A673 (cell line): ENCODE measurements around the gene LAMP5. TPM values are rescaled to one million over a fixed set of nuclear protein-coding genes. Genes with fewer than 3 reads are reported as not detected.

Experiments
- BruUV-seq: library from RNA; stranded (reverse); fragments of 400-500 nt; replicated peaks from 2 replicates; lab custom pipeline; 2021; lab: Mats Ljungman, UMichigan
- CTCF ChIA-PET: fragments of 300-600 bp; sonication (Branson Sonifier 250); formaldehyde crosslinking; loops from one replicate; lab custom pipeline; 2022; ENCODE audit warnings: antibody characterized with exemption; lab: Charles Lee
- POLR2A ChIA-PET: fragments of 300-600 bp; sonication (Branson Sonifier 250); formaldehyde crosslinking; loops from one replicate; lab custom pipeline; 2022; ENCODE audit warnings: antibody characterized with exemption; ENCODE audit not compliant: low non-redundant PET; lab: Charles Lee
- DNase-seq: peaks from one replicate; pipeline ENCODE4 v3.0.0-alpha.2; 2015; ENCODE audit warnings: low spot score
- H3K27ac ChIP-seq: fragments of 200-600 bp; sonication (generic); 2 replicates; pipeline ENCODE4 v1.5.1; 2016; ENCODE audit warnings: mixed run types, low read depth, mild to moderate bottlenecking, mixed read lengths, antibody characterized with exemption, low read length; ENCODE audit not compliant: poor library complexity, severe bottlenecking
- H3K27me3 ChIP-seq: fragments of 200-600 bp; sonication (generic); replicated peaks from 2 replicates; pipeline ENCODE4 v1.6.1; 2017; ENCODE audit warnings: mixed run types, low read depth, mild to moderate bottlenecking, mixed read lengths, antibody characterized with exemption, low read length; ENCODE audit not compliant: insufficient read depth, poor library complexity
- H3K36me3 ChIP-seq: fragments of 200-600 bp; sonication (generic); 2 replicates; pipeline ENCODE4 v1.6.1; 2016; ENCODE audit warnings: mixed run types, mild to moderate bottlenecking, mixed read lengths, antibody characterized with exemption, low read length; ENCODE audit not compliant: insufficient read depth, poor library complexity, severe bottlenecking
- H3K4me1 ChIP-seq: fragments of 200-600 bp; sonication (generic); 2 replicates; pipeline ENCODE4 v1.6.1; 2017; ENCODE audit warnings: mixed run types, mild to moderate bottlenecking, mixed read lengths, antibody characterized with exemption, low read length; ENCODE audit not compliant: insufficient read depth, poor library complexity, severe bottlenecking
- H3K4me3 ChIP-seq: fragments of 200-600 bp; sonication (generic); 2 replicates; pipeline ENCODE4 v1.5.1; 2016; ENCODE audit warnings: low read depth, mixed run types, mild to moderate bottlenecking, mixed read lengths, low read length; ENCODE audit not compliant: poor library complexity, severe bottlenecking
- H3K9me3 ChIP-seq: fragments of 200-600 bp; sonication (generic); 2 replicates; pipeline ENCODE4 v1.6.1; 2016; ENCODE audit warnings: mixed run types, low read depth, mild to moderate bottlenecking, mixed read lengths, antibody characterized with exemption, low read length; ENCODE audit not compliant: poor library complexity, severe bottlenecking
- EZH2 ChIP-seq: fragments of 200-600 bp; sonication (generic); IDR thresholded peaks from 2 replicates; pipeline ENCODE4 v1.6.1; 2017; ENCODE audit warnings: borderline replicate concordance, low read depth, mild to moderate bottlenecking, mixed read lengths, antibody characterized with exemption, low read length; ENCODE audit not compliant: poor library complexity, severe bottlenecking
- intact Hi-C: fragments of 100-400 bp; cut with micrococcal nuclease; formaldehyde crosslinking; loops from one replicate; pipeline ENCODE4 v1.10.0; 2022; ENCODE audit not compliant: unreplicated experiment
- total RNA-seq: library from RNA; stranded (reverse); gene quantifications from 2 replicates; pipeline ENCODE4 v1.2.3, GENCODE V29; 2021
- TF ChIP-seq, protein P1 (sequence below): fragments of 300-800, 200-600 bp; sonication (generic); conservative IDR thresholded peaks from 2 replicates; pipeline ENCODE4 v1.5.1; 2017; ENCODE audit warnings: low read depth, mild to moderate bottlenecking, antibody characterized with exemption, low read length, moderate library complexity, mixed read lengths

The LAMP5 gene
- total RNA-seq, 1 experiment from 2014 or later = not detected

DNA sequence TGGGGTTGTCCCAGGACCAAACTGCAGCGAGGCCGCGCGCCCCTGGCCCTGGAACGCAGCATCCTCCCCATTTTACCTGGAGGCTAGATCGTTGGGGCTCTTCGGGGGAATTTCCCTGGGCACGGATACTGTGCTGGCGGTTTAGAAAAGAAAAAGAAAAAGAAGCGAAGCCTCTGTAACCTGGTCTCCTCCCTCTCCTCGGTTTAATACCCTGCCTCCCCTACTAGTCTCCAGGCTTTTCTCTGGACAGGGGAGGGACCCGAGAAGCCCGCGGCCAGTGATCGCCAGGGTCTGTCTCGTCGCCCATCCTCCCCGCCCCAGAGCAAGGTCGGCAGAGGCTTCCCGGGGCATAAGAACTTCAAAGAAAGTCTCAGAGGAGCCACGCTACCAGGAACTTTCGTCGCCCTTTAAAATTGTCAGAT lies 6.1 kb upstream of the LAMP5 start:
- no peaks in the 10 kb centered on the region for H3K9me3 ChIP-seq
- intact Hi-C loops = no loop called here
- no peak for DNase-seq
- CTCF ChIA-PET = no interaction called here
- no peaks in the 10 kb centered on the region for H3K4me1 ChIP-seq
- H3K27me3 ChIP-seq = peaks cover 46% of the 10 kb centered on the region
- BruUV-seq = no TSS peak
- no peak overlapping the region for H3K27ac ChIP-seq
- H3K4me3 ChIP-seq = no peak overlapping the region
- POLR2A ChIA-PET = no interaction called here
- H3K36me3 ChIP-seq = no peaks in the 10 kb centered on the region
- TF ChIP-seq, protein P1, sequence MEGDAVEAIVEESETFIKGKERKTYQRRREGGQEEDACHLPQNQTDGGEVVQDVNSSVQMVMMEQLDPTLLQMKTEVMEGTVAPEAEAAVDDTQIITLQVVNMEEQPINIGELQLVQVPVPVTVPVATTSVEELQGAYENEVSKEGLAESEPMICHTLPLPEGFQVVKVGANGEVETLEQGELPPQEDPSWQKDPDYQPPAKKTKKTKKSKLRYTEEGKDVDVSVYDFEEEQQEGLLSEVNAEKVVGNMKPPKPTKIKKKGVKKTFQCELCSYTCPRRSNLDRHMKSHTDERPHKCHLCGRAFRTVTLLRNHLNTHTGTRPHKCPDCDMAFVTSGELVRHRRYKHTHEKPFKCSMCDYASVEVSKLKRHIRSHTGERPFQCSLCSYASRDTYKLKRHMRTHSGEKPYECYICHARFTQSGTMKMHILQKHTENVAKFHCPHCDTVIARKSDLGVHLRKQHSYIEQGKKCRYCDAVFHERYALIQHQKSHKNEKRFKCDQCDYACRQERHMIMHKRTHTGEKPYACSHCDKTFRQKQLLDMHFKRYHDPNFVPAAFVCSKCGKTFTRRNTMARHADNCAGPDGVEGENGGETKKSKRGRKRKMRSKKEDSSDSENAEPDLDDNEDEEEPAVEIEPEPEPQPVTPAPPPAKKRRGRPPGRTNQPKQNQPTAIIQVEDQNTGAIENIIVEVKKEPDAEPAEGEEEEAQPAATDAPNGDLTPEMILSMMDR = no peak
- TF ChIP-seq EZH2 = no peak

DNA sequence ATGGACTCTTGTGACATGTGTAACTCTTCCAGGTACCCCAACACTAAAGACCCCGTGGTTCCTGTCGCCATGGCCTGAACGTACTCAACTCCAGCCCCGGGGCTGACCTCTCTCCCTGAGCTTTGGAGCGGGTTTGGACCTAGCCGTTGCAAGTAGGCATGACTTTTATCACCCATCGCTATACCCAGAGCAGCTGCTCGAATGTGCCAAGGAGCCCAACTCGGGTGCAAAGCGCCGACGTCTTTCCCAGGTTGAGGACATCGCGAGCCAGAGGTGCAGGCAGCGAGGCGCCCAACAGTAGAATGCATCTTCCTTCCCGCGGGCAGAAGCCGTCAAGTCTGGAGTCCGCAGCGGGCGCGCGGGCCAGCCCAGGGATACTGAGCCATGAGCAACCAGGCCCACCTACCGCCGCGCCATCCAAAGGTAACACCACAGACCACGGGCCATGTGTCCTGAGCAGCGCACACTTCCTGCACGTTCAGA lies 5.7 kb upstream of the LAMP5 start:
- ChIA-PET CTCF (no interaction called here), POLR2A (no interaction called here)
- Histone ChIP-seq H3K4me1 (no peaks in the 10 kb centered on the region), H3K27ac (no peak overlapping the region), H3K36me3 (no peaks in the 10 kb centered on the region), H3K27me3 (peaks cover 51% of the 10 kb centered on the region), H3K4me3 (no peak overlapping the region), H3K9me3 (no peaks in the 10 kb centered on the region)
- DNase-seq = no peak
- TF ChIP-seq, protein P1 = no peak
- no peak for TF ChIP-seq EZH2
- intact Hi-C loops = no loop called here
- BruUV-seq = no TSS peak

DNA sequence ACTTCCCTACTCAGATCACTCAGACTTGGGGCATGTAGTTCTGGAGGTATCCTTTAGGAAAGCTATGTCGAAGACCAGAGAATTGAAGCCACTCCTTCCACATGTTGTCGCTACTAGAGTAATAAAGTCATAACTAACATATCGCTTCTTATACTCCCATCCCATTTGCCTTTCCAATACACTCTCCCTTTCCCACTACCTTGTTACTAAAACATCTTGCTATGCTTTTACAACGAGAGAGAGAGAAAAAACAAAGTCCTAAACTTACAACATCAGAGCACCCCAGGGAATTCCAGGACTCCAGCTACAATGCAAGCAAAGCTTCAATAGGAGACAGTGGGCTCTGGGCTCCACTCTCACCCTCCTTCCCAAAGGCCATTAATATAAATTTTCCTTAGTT lies 5.1 kb upstream of the LAMP5 start:
- H3K4me3 ChIP-seq = no peak overlapping the region
- no peaks in the 10 kb centered on the region for H3K4me1 ChIP-seq
- TF ChIP-seq, protein P1 = no peak
- no peak for TF ChIP-seq EZH2
- no peak overlapping the region for H3K27ac ChIP-seq
- no peak for DNase-seq
- H3K27me3 ChIP-seq = peaks cover 56% of the 10 kb centered on the region
- intact Hi-C loops = no loop called here
- POLR2A ChIA-PET = no interaction called here
- CTCF ChIA-PET = no interaction called here
- no peaks in the 10 kb centered on the region for H3K36me3 ChIP-seq
- BruUV-seq = no TSS peak
- H3K9me3 ChIP-seq = no peaks in the 10 kb centered on the region
